HCT116 (cell line): ENCODE results near the gene PLCD3. TPM values are rescaled to one million over a fixed set of nuclear protein-coding genes. Genes with fewer than 3 reads are reported as not detected.

ENCODE experiments used
- ATAC-seq: fragments of 200-7000 bp; cut with Tn5 transposase; 2 replicates; pipeline ENCODE4 v1.9.1; 2020; ENCODE audit warnings: mild to moderate bottlenecking, moderate library complexity
- BruUV-seq: library from RNA; stranded (reverse); fragments of 400-500 nt; replicated peaks from 2 replicates; lab custom pipeline; 2021; lab: Mats Ljungman, UMichigan
- CTCF ChIA-PET: fragments of 300-600 bp; sonication (Branson Sonifier 250); formaldehyde crosslinking; loops from one replicate; lab custom pipeline; 2021; ENCODE audit warnings: antibody characterized with exemption; lab: Charles Lee
- POLR2A ChIA-PET: fragments of 300-600, 350-600 bp; sonication (Branson Sonifier 250); formaldehyde crosslinking; loops from one replicate; lab custom pipeline; 2021; ENCODE audit warnings: antibody characterized with exemption; lab: Charles Lee
- RAD21 ChIA-PET, 2 experiments: fragments of 300-600 bp; sonication (Branson Sonifier 250); formaldehyde crosslinking; loops; one replicate each; lab custom pipeline; 2023; ENCODE audit warnings: low total read pairs in 2 of 2; ENCODE audit not compliant: uncharacterized antibody in 2 of 2, unreplicated experiment in 2 of 2, low non-redundant PET in 1 of 2; lab: Charles Lee
- DNase-seq: peaks from one replicate; pipeline ENCODE4 v3.0.0-alpha.2; 2010; ENCODE audit warnings: low read depth, low spot score
- H2AFZ ChIP-seq: fragments of 200-600 bp; shearing (Covaris generic), sonication (generic); 2 replicates; pipeline ENCODE4 v1.6.1; 2017; ENCODE audit warnings: low read depth, mixed run types, mixed read lengths, antibody characterized with exemption, low read length; ENCODE audit not compliant: poor library complexity, severe bottlenecking
- H3K27ac ChIP-seq: 2 replicates; pipeline ENCODE4 v1.5.1; 2012; ENCODE audit warnings: low read depth, low read length
- H3K27me3 ChIP-seq: fragments of 200-600 bp; sonication (generic); 2 replicates; pipeline ENCODE4 v1.6.1; 2016; ENCODE audit warnings: mixed run types, low read length, mixed read lengths; ENCODE audit not compliant: insufficient read depth
- H3K36me3 ChIP-seq, 2 experiments: fragments of 200-500 bp in 1 of 2; fragments of 200-600 bp in 1 of 2; sonication (Bioruptor generic) in 1 of 2; sonication (generic) in 1 of 2; 2 replicates each; pipeline versions ENCODE4 v1.5.1 to v1.6.1; 2014 to 2016; ENCODE audit warnings: low read length in 2 of 2, inconsistent platforms in 1 of 2, mixed read lengths in 1 of 2, mixed run types in 1 of 2; ENCODE audit not compliant: insufficient read depth in 2 of 2, control insufficient read depth in 1 of 2
- H3K4me1 ChIP-seq, 2 experiments: fragments of 200-600 bp in 1 of 2; sonication (generic) in 1 of 2; 2 replicates each; pipeline versions ENCODE4 v1.5.1 to v1.6.1; 2012 to 2017; ENCODE audit warnings: low read length in 2 of 2, inconsistent platforms in 1 of 2, mild to moderate bottlenecking in 1 of 2, mixed read lengths in 1 of 2, mixed run types in 1 of 2, moderate library complexity in 1 of 2; ENCODE audit not compliant: insufficient read depth in 2 of 2, control insufficient read depth in 1 of 2
- H3K4me2 ChIP-seq: fragments of 200-600 bp; sonication (generic); 2 replicates; pipeline ENCODE4 v1.6.1; 2017; ENCODE audit warnings: mixed run types, low read length, mixed read lengths
- H3K4me3 ChIP-seq, 2 experiments: fragments of 200-600 bp in 1 of 2; sonication (generic) in 1 of 2; replicated peaks in 1 of 2; 2 replicates each; pipeline ENCODE4 v1.5.1; 2011 to 2016; ENCODE audit warnings: low read length in 2 of 2, control low read depth in 1 of 2, low read depth in 1 of 2, mild to moderate bottlenecking in 1 of 2, mixed read lengths in 1 of 2, mixed run types in 1 of 2
- H3K79me2 ChIP-seq: fragments of 200-600 bp; sonication (generic); 2 replicates; pipeline ENCODE4 v1.6.1; 2017; ENCODE audit warnings: mild to moderate bottlenecking, mixed run types, low read length, moderate library complexity, mixed read lengths; ENCODE audit not compliant: insufficient read depth
- H3K9ac ChIP-seq: fragments of 200-600 bp; sonication (generic); 2 replicates; pipeline ENCODE4 v1.6.1; 2016; ENCODE audit warnings: low read length, mixed read lengths
- H3K9me2 ChIP-seq: fragments of 200-600 bp; sonication (generic), shearing (Covaris generic); 2 replicates; pipeline ENCODE4 v1.6.1; 2017; ENCODE audit warnings: mixed run types, mild to moderate bottlenecking, moderate library complexity; ENCODE audit not compliant: insufficient read depth
- H3K9me3 ChIP-seq, 2 experiments: fragments of 200-500 bp in 1 of 2; fragments of 200-600 bp in 1 of 2; sonication (Bioruptor generic) in 1 of 2; sonication (generic) in 1 of 2; 2 replicates each; pipeline ENCODE4 v1.6.1; 2014 to 2017; ENCODE audit warnings: low read length in 2 of 2, mixed read lengths in 2 of 2, inconsistent platforms in 1 of 2, low read depth in 1 of 2, mild to moderate bottlenecking in 1 of 2, mixed run types in 1 of 2, moderate library complexity in 1 of 2; ENCODE audit not compliant: control insufficient read depth in 1 of 2, insufficient read depth in 1 of 2
- H4K20me1 ChIP-seq: fragments of 200-600 bp; sonication (generic), shearing (Covaris generic); 2 replicates; pipeline ENCODE4 v1.6.1; 2017; ENCODE audit warnings: mixed run types, mild to moderate bottlenecking, moderate library complexity; ENCODE audit not compliant: insufficient read depth
- CBX3 ChIP-seq: IDR thresholded peaks from 2 replicates; pipeline ENCODE4 v1.6.1; 2012; ENCODE audit warnings: low read depth
- CEBPB ChIP-seq: IDR thresholded peaks from 2 replicates; pipeline ENCODE4 v1.6.1; 2012; ENCODE audit warnings: low read depth
- EGR1 ChIP-seq: IDR thresholded peaks from 2 replicates; pipeline ENCODE4 v1.6.1; 2012; ENCODE audit warnings: low read depth
- EZH2 ChIP-seq: fragments of 200-600 bp; sonication (generic); IDR thresholded peaks from 2 replicates; pipeline ENCODE4 v1.6.1; 2017; ENCODE audit warnings: antibody characterized with exemption, mixed run types
- FOSL1 ChIP-seq: IDR thresholded peaks from 2 replicates; pipeline ENCODE4 v1.6.1; 2012; ENCODE audit warnings: low read depth
- MAX ChIP-seq: IDR thresholded peaks from 2 replicates; pipeline ENCODE4 v1.6.1; 2012
- POLR2AphosphoS5 ChIP-seq: IDR thresholded peaks from 2 replicates; pipeline ENCODE4 v1.6.1; 2011; ENCODE audit warnings: mild to moderate bottlenecking, low read depth, low read length, moderate library complexity
- RAD21 ChIP-seq: IDR thresholded peaks from 2 replicates; pipeline ENCODE4 v1.6.1; 2012; ENCODE audit warnings: low read depth, mild to moderate bottlenecking
- SIN3A ChIP-seq: IDR thresholded peaks from 2 replicates; pipeline ENCODE4 v1.6.1; 2012; ENCODE audit warnings: low read depth
- TCF7L2 ChIP-seq: IDR thresholded peaks from 2 replicates; pipeline ENCODE4 v1.7.0; 2011; ENCODE audit warnings: borderline replicate concordance, inconsistent platforms; ENCODE audit not compliant: insufficient read depth, insufficient read length; ENCODE audit errors: extremely low read depth
- YY1 ChIP-seq: IDR thresholded peaks from 2 replicates; pipeline ENCODE4 v1.6.1; 2011; ENCODE audit warnings: low read length, low read depth, moderate library complexity, mild to moderate bottlenecking; ENCODE audit not compliant: insufficient replicate concordance; ENCODE audit errors: extremely low read depth
- ZFX ChIP-seq: fragments of 450-650 bp; IDR thresholded peaks from 2 replicates; pipeline ENCODE4 v1.6.1; 2017
- intact Hi-C: fragments of 100-400 bp; cut with micrococcal nuclease; formaldehyde crosslinking; loops from 2 replicates; pipeline ENCODE4 v1.10.0; 2022
- total RNA-seq: library from RNA; stranded (reverse); gene quantifications from one replicate; pipeline ENCODE4 v1.2.1, GENCODE V29; 2021; ENCODE audit not compliant: unreplicated experiment
- TF ChIP-seq, protein P1 (sequence below): IDR thresholded peaks from 2 replicates; pipeline ENCODE4 v1.6.1; 2011; ENCODE audit warnings: mild to moderate bottlenecking, low read length, moderate library complexity; ENCODE audit not compliant: insufficient replicate concordance; ENCODE audit errors: extremely low read depth
- TF ChIP-seq, protein P2 (sequence below), 3 experiments: fragments of 200-600 bp in 1 of 3; sonication (generic) in 1 of 3; IDR thresholded peaks in 2 of 3; conservative IDR thresholded peaks in 1 of 3; 2 replicates each; pipeline ENCODE4 v1.5.1; 2012 to 2017; ENCODE audit warnings: low read depth in 2 of 3, low read length in 2 of 3, antibody characterized with exemption in 1 of 3, borderline replicate concordance in 1 of 3, control low read depth in 1 of 3, mild to moderate bottlenecking in 1 of 3, mixed read lengths in 1 of 3, mixed run types in 1 of 3, moderate library complexity in 1 of 3; ENCODE audit not compliant: insufficient read depth in 1 of 3

PLCD3 gene
- total RNA-seq, 1 experiment from 2014 or later: 197 TPM

GRCh38 chr17:45170280-45170930, 38.1 kb upstream of the PLCD3 start:
- peak overlapping the region; percentile 99 for H3K27ac ChIP-seq
- H3K9me2 ChIP-seq: no peaks in the 10 kb centered on the region
- peak overlapping the region in 1 of 2 experiments; percentile 60; a peak in 1 of 4 replicates for H3K4me3 ChIP-seq
- H3K9ac ChIP-seq: peak overlapping the region; percentile 81
- ChIA-PET RAD21 (no interaction called here), POLR2A (interaction anchor here (0.5 to 7.0 kb wide), 5 partner anchors 8 to 64 kb away, joined by 3 to 176 read pairs (median 6); partner anchors contain the start of genes HEXIM1 and HEXIM2), CTCF (interaction anchor here (2.0 to 4.4 kb wide), 2 partner anchors 27 to 35 kb away, joined by 9 to 36 read pairs; partner anchors contain the start of gene ACBD4)
- DNase-seq (no peak), ATAC-seq (no peak)
- H3K9me3 ChIP-seq: no peaks in the 10 kb centered on the region
- H3K4me1 ChIP-seq: peaks cover 51 to 56% of the 10 kb centered on the region in 2 experiments
- H3K36me3 ChIP-seq: no peaks in the 10 kb centered on the region
- H4K20me1 ChIP-seq: no peaks in the 10 kb centered on the region
- TF ChIP-seq POLR2AphosphoS5 (0 out of 2 replicates have a peak, but pooled peaks have one; percentile 25), FOSL1 (no peak), MAX (0 out of 2 replicates have a peak, but pooled peaks have one; percentile 23)
- no peaks in the 10 kb centered on the region for H3K27me3 ChIP-seq
- intact Hi-C loops: no loop called here
- no peaks in the 10 kb centered on the region for H3K79me2 ChIP-seq
- H2AFZ ChIP-seq: no peak overlapping the region
- peak overlapping the region; percentile 98 for H3K4me2 ChIP-seq
- TSS peak; percentile 53 for BruUV-seq

GRCh38 chr17:45168991-45169752, 36.9 kb upstream of the PLCD3 start:
- H3K79me2 ChIP-seq: no peaks in the 10 kb centered on the region
- H3K4me1 ChIP-seq: peaks cover 41 to 45% of the 10 kb centered on the region in 2 experiments
- H3K4me3 ChIP-seq: no peak overlapping the region
- no TSS peak for BruUV-seq
- H3K9ac ChIP-seq: no peak overlapping the region
- no peaks in the 10 kb centered on the region for H3K36me3 ChIP-seq
- H3K9me2 ChIP-seq: no peaks in the 10 kb centered on the region
- ChIA-PET RAD21 (no interaction called here), CTCF (no interaction called here), POLR2A (interaction anchor here (1.0 to 1.3 kb wide), 2 partner anchors 20 to 28 kb away, joined by 3 to 6 read pairs; partner anchors contain the start of gene HEXIM1)
- no peak for DNase-seq
- no peaks in the 10 kb centered on the region for H3K9me3 ChIP-seq
- no peaks in the 10 kb centered on the region for H4K20me1 ChIP-seq
- no peaks in the 10 kb centered on the region for H3K27me3 ChIP-seq
- H3K27ac ChIP-seq: no peak overlapping the region; the same call in 1 of the 2 replicates
- H2AFZ ChIP-seq: no peak overlapping the region
- intact Hi-C loops: no loop called here
- H3K4me2 ChIP-seq: no peak overlapping the region
- ATAC-seq: no peak
- no peak for TF ChIP-seq EZH2
- no peak for TF ChIP-seq CEBPB
- no peak for TF ChIP-seq TCF7L2
- TF ChIP-seq EGR1: no peak
- no peak for TF ChIP-seq ZFX
- no peak for TF ChIP-seq CBX3
- no peak for TF ChIP-seq YY1
- TF ChIP-seq, protein P1, sequence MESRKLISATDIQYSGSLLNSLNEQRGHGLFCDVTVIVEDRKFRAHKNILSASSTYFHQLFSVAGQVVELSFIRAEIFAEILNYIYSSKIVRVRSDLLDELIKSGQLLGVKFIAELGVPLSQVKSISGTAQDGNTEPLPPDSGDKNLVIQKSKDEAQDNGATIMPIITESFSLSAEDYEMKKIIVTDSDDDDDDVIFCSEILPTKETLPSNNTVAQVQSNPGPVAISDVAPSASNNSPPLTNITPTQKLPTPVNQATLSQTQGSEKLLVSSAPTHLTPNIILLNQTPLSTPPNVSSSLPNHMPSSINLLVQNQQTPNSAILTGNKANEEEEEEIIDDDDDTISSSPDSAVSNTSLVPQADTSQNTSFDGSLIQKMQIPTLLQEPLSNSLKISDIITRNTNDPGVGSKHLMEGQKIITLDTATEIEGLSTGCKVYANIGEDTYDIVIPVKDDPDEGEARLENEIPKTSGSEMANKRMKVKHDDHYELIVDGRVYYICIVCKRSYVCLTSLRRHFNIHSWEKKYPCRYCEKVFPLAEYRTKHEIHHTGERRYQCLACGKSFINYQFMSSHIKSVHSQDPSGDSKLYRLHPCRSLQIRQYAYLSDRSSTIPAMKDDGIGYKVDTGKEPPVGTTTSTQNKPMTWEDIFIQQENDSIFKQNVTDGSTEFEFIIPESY: no peak
- TF ChIP-seq RAD21: no peak
- TF ChIP-seq, protein P2, sequence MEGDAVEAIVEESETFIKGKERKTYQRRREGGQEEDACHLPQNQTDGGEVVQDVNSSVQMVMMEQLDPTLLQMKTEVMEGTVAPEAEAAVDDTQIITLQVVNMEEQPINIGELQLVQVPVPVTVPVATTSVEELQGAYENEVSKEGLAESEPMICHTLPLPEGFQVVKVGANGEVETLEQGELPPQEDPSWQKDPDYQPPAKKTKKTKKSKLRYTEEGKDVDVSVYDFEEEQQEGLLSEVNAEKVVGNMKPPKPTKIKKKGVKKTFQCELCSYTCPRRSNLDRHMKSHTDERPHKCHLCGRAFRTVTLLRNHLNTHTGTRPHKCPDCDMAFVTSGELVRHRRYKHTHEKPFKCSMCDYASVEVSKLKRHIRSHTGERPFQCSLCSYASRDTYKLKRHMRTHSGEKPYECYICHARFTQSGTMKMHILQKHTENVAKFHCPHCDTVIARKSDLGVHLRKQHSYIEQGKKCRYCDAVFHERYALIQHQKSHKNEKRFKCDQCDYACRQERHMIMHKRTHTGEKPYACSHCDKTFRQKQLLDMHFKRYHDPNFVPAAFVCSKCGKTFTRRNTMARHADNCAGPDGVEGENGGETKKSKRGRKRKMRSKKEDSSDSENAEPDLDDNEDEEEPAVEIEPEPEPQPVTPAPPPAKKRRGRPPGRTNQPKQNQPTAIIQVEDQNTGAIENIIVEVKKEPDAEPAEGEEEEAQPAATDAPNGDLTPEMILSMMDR (IDR thresholded peaks at IDR 0.05 in 2 of 3, conservative IDR thresholded peaks at IDR 0.05 in 1 of 3; ENCODE audit: borderline replicate concordance in 1 of 3, insufficient read depth in 1 of 3, low read depth in 2 of 3, low read length in 2 of 3): no peak
- TF ChIP-seq SIN3A: no peak
